SU-DHL-6 (cell line): ENCODE data around the gene VAT1L.

Experiments used
- H2AFZ ChIP-seq: fragments of 200-600 bp; sonication (generic); 2 replicates; pipeline ENCODE4 v1.6.1; 2014; ENCODE audit warnings: low read depth, mild to moderate bottlenecking, moderate library complexity, mixed read lengths, antibody characterized with exemption, low read length; ENCODE audit not compliant: severe bottlenecking
- H3F3A ChIP-seq: fragments of 200-600 bp; shearing (Covaris generic); 2 replicates; pipeline ENCODE4 v1.6.0; 2016; ENCODE audit warnings: antibody characterized with exemption, mild to moderate bottlenecking; ENCODE audit not compliant: insufficient read depth
- H3K27ac ChIP-seq: fragments of 200-600 bp; sonication (generic); 2 replicates; pipeline ENCODE4 v1.5.1; 2016; ENCODE audit warnings: low read depth, mild to moderate bottlenecking, low read length, moderate library complexity, mixed read lengths
- H3K27me3 ChIP-seq: fragments of 200-600 bp; sonication (generic), shearing (Covaris generic); 2 replicates; pipeline ENCODE4 v1.6.0; 2014; ENCODE audit warnings: mild to moderate bottlenecking, low read length
- H3K36me3 ChIP-seq: fragments of 200-600 bp; sonication (generic); 2 replicates; pipeline ENCODE4 v1.6.1; 2014; ENCODE audit warnings: mild to moderate bottlenecking, low read length, mixed read lengths
- H3K4me2 ChIP-seq: fragments of 300-600, 200-600 bp; shearing (Covaris generic), sonication (generic); 2 replicates; pipeline ENCODE4 v1.6.0; 2014; ENCODE audit warnings: low read length, low read depth, mild to moderate bottlenecking; ENCODE audit not compliant: poor library complexity, severe bottlenecking
- H3K4me3 ChIP-seq: fragments of 200-600 bp; sonication (generic); 2 replicates; pipeline ENCODE4 v1.5.1; 2014; ENCODE audit warnings: antibody characterized with exemption, low read length, mild to moderate bottlenecking, mixed read lengths; ENCODE audit not compliant: insufficient read depth, poor library complexity, severe bottlenecking
- H3K79me2 ChIP-seq: fragments of 200-600 bp; sonication (generic); 2 replicates; pipeline ENCODE4 v1.6.1; 2014; ENCODE audit warnings: mild to moderate bottlenecking, low read length, moderate library complexity; ENCODE audit not compliant: insufficient read depth
- H3K9ac ChIP-seq: fragments of 200-600 bp; sonication (generic); 2 replicates; pipeline ENCODE4 v1.7.0; 2014; ENCODE audit warnings: mild to moderate bottlenecking, low read length
- H3K9me2 ChIP-seq: fragments of 200-600 bp; sonication (generic); replicated peaks from 2 replicates; pipeline ENCODE4 v1.6.1; 2014; ENCODE audit warnings: low read length; ENCODE audit not compliant: insufficient read depth
- H3K9me3 ChIP-seq: fragments of 200-600 bp; sonication (generic); 2 replicates; pipeline ENCODE4 v1.6.1; 2014; ENCODE audit warnings: low read length, mixed read lengths; ENCODE audit not compliant: insufficient read depth
- H4K20me1 ChIP-seq: fragments of 200-600 bp; sonication (generic); 2 replicates; pipeline ENCODE4 v1.6.1; 2014; ENCODE audit warnings: low read depth, mild to moderate bottlenecking, antibody characterized with exemption, low read length, moderate library complexity, mixed read lengths
- CTCF ChIP-seq: fragments of 200-600 bp; sonication (generic); IDR thresholded peaks from one replicate; pipeline ENCODE4 v1.5.1; 2017; ENCODE audit warnings: antibody characterized with exemption, mild to moderate bottlenecking, low read length, moderate library complexity; ENCODE audit not compliant: insufficient read depth, poor library complexity, severe bottlenecking
- EZH2phosphoT487 ChIP-seq: fragments of 200-600 bp; sonication (generic), shearing (Covaris generic); conservative IDR thresholded peaks from 2 replicates; pipeline ENCODE4 v1.6.1; 2018; ENCODE audit warnings: mild to moderate bottlenecking, antibody characterized with exemption, low read length, moderate library complexity, mixed read lengths

Gene VAT1L

GRCh38 chr16:77858060-77858459 is 69.7 kb downstream of the VAT1L start:
- H2AFZ ChIP-seq: no peak overlapping the region

GRCh38 chr16:77859493-77860232 is 71.3 kb downstream of the VAT1L start:
- no peak overlapping the region for H3K4me2 ChIP-seq
- H3K27ac ChIP-seq: no peak overlapping the region
- H3K4me3 ChIP-seq: no peak overlapping the region
- H3K9me2 ChIP-seq: no peaks in the 10 kb centered on the region
- H3K9me3 ChIP-seq: no peaks in the 10 kb centered on the region
- no peak overlapping the region for H3K9ac ChIP-seq
- H3F3A ChIP-seq: no peaks in the 10 kb centered on the region
- H3K79me2 ChIP-seq: no peaks in the 10 kb centered on the region
- H4K20me1 ChIP-seq: no peaks in the 10 kb centered on the region
- H3K27me3 ChIP-seq: no peaks in the 10 kb centered on the region
- TF ChIP-seq CTCF (no peak), EZH2phosphoT487 (no peak)
- no peak overlapping the region for H2AFZ ChIP-seq
- H3K36me3 ChIP-seq: no peaks in the 10 kb centered on the region

More at GRCh38 chr16:77858060-77858459, 69.7 kb downstream of the VAT1L start:
- Histone ChIP-seq H3K36me3 (no peaks in the 10 kb centered on the region), H3K4me2 (no peak overlapping the region), H3K27ac (no peak overlapping the region), H3K79me2 (no peaks in the 10 kb centered on the region), H3K9me2 (no peaks in the 10 kb centered on the region), H3K9ac (no peak overlapping the region), H3K4me3 (no peak overlapping the region), H3K27me3 (no peaks in the 10 kb centered on the region), H4K20me1 (no peaks in the 10 kb centered on the region), H3F3A (no peaks in the 10 kb centered on the region), H3K9me3 (no peaks in the 10 kb centered on the region)
- TF ChIP-seq CTCF: no peak
- no peak for TF ChIP-seq EZH2phosphoT487

- no peaks in the 10 kb centered on the region for H3K36me3 ChIP-seq
Measured at GRCh38 chr16:77860953-77861352, 72.6 kb downstream of the VAT1L start.

More at GRCh38 chr16:77860953-77861352, 72.6 kb downstream of the VAT1L start:
- H3K27me3 ChIP-seq: no peaks in the 10 kb centered on the region
- H3K9me2 ChIP-seq: no peaks in the 10 kb centered on the region
- no peak overlapping the region for H3K4me2 ChIP-seq
- H2AFZ ChIP-seq: no peak overlapping the region
- H3F3A ChIP-seq: no peaks in the 10 kb centered on the region
- no peaks in the 10 kb centered on the region for H3K79me2 ChIP-seq
- no peak overlapping the region for H3K27ac ChIP-seq
- H4K20me1 ChIP-seq: no peaks in the 10 kb centered on the region
- H3K4me3 ChIP-seq: no peak overlapping the region
- no peaks in the 10 kb centered on the region for H3K9me3 ChIP-seq
- H3K9ac ChIP-seq: no peak overlapping the region
- no peak for TF ChIP-seq CTCF
- TF ChIP-seq EZH2phosphoT487: no peak
